Left ventricle myocardium inferior (tissue), 1 donor: ENCODE results near the gene PAM. TPM values are rescaled to one million over a fixed set of nuclear protein-coding genes. Genes with fewer than 3 reads are reported as not detected.

Source experiments
- DNase-seq: peaks from one replicate; pipeline ENCODE4 v3.0.0-alpha.2; 2020
- H3K27ac ChIP-seq: fragments of 200-600 bp; replicated peaks from 2 replicates; pipeline ENCODE4 v1.8.0; 2021
- H3K27me3 ChIP-seq: fragments of 200-600 bp; 2 replicates; pipeline ENCODE4 v1.8.0; 2021; ENCODE audit warnings: low read depth
- H3K36me3 ChIP-seq: fragments of 200-600 bp; 2 replicates; pipeline ENCODE4 v1.8.0; 2021
- H3K4me1 ChIP-seq: fragments of 200-600 bp; 2 replicates; pipeline ENCODE4 v1.8.0; 2021
- H3K4me3 ChIP-seq: fragments of 200-600 bp; 2 replicates; pipeline ENCODE4 v1.8.0; 2021; ENCODE audit warnings: mild to moderate bottlenecking, moderate library complexity
- H3K9me3 ChIP-seq: fragments of 200-600 bp; replicated peaks from 2 replicates; pipeline ENCODE4 v1.8.0; 2021
- intact Hi-C: fragments of 100-400 bp; cut with micrococcal nuclease; formaldehyde crosslinking; loops from one replicate; pipeline ENCODE4 v1.11.0; 2022
- total RNA-seq: library from RNA; stranded (reverse); fragmentation: NEBNext Ultra II Directional; extraction: Animal tissue kit (Norgen Biotek cat#: 25700); gene quantifications from one replicate; pipeline ENCODE4 v1.2.1, GENCODE V29; 2021
- TF ChIP-seq, protein P1 (sequence below): fragments of 200-600 bp; IDR thresholded peaks from 2 replicates; pipeline ENCODE4 v1.8.0; 2021; ENCODE audit warnings: antibody characterized with exemption, mild to moderate bottlenecking, borderline replicate concordance
- donor health status: DM: no; HTN: yes; CAD: no; lungs with severe emphysema.

Gene PAM
- total RNA-seq, 1 donor from 2014 or later, result 1,051 TPM

DNA sequence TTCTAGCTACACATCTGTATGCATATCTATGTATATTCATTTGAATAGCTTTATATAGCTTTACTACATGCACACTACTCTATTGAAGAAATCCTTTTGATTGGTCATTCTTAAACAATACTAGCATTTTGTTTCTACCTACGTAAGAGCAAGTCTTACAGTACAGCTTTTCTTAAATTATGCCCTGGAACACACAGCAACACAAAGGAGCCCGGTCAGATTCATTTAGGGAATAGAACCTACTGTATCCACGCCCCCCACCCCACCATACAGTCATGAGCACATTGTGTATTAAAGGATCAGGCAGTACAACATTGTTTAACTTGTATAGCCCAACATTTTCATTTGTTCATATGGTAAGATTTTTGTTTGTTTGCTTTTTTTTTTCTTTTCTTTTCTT, 202.0 kb downstream of the PAM start:
- no peaks in the 10 kb centered on the region for H3K9me3 ChIP-seq
- H3K27me3 ChIP-seq, result no peaks in the 10 kb centered on the region
- no peak for DNase-seq
- H3K36me3 ChIP-seq, result peaks cover 31% of the 10 kb centered on the region
- TF ChIP-seq, protein P1, sequence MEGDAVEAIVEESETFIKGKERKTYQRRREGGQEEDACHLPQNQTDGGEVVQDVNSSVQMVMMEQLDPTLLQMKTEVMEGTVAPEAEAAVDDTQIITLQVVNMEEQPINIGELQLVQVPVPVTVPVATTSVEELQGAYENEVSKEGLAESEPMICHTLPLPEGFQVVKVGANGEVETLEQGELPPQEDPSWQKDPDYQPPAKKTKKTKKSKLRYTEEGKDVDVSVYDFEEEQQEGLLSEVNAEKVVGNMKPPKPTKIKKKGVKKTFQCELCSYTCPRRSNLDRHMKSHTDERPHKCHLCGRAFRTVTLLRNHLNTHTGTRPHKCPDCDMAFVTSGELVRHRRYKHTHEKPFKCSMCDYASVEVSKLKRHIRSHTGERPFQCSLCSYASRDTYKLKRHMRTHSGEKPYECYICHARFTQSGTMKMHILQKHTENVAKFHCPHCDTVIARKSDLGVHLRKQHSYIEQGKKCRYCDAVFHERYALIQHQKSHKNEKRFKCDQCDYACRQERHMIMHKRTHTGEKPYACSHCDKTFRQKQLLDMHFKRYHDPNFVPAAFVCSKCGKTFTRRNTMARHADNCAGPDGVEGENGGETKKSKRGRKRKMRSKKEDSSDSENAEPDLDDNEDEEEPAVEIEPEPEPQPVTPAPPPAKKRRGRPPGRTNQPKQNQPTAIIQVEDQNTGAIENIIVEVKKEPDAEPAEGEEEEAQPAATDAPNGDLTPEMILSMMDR, result no peak
- peaks cover 35% of the 10 kb centered on the region for H3K4me1 ChIP-seq
- no peak overlapping the region for H3K27ac ChIP-seq
- intact Hi-C loops, result no loop called here
- no peak overlapping the region for H3K4me3 ChIP-seq

DNA sequence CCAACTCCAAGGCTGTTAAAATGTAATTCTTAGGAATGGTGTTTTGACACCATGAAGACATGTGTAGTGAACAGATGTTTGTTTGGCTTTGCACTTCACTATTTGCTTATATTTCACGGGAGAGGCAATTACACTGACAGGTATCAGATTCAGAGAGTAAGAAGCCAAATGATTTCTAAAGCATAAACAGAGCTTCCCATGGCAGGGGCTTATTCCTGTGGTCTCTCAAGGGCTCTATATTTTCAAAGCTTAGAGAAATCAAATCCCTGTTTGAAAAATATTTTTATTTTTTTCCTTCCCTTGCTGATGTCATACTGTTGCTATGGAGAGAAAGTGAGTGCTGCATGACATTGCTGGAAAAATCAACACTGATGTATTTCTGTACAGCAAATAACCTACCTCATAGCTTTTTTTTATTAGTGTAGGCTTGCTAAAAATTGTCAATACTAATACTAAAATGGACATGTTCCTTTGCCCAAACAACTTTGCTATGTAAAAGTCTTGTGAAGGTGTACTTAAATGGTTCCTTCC, 203.4 kb downstream of the PAM start:
- TF ChIP-seq, protein P1, result no peak
- Histone ChIP-seq H3K9me3 (no peaks in the 10 kb centered on the region), H3K27ac (peak overlapping the region; percentile 57), H3K4me1 (peaks cover 35% of the 10 kb centered on the region), H3K4me3 (no peak overlapping the region), H3K27me3 (no peaks in the 10 kb centered on the region), H3K36me3 (peaks cover 33% of the 10 kb centered on the region)
- DNase-seq, result no peak
- intact Hi-C loops, result no loop called here

DNA sequence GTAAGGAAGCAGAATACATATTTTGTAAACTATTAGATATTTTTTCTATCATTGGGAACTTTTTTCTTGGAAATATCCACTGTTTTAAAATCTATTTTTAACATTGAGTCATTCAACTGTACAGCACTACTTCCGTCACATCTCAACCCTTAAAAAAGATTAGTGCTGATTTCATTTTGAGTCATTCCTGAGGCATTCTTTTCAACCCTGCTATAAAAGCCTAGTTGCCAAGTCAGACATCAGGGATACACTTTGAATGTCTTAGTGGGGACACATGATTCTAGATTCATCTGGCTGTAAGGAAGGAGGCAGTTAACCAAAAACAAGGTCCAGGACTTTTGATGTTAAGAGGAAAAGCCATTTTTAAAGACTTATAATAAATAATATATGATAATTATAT, 203.9 kb downstream of the PAM start:
- Histone ChIP-seq H3K4me3 (no peak overlapping the region), H3K9me3 (no peaks in the 10 kb centered on the region), H3K27ac (peak overlapping the region; percentile 57), H3K27me3 (no peaks in the 10 kb centered on the region), H3K36me3 (peaks cover 36% of the 10 kb centered on the region), H3K4me1 (peaks cover 35% of the 10 kb centered on the region)
- TF ChIP-seq, protein P1, result no peak
- DNase-seq, result no peak
- intact Hi-C loops, result no loop called here

DNA sequence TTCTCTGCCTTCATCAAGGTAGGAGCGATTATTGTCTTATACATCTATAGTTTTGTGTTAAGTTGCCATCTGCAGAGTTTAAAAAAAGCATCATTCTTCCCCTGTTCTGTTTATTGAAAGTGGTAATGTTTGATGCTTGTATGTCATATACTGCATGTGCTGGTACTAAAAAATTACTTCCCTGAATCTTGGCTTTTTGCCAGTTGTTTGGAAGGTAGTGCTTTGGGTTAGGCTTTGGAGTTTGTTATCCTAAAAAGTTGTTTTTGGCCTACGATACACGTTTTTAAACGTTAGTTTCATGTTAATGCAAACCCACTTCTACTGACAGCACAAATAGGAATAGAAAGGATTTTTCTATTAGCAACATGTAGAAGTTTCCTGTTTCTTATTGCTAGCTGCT, 206.6 kb downstream of the PAM start:
- intact Hi-C loops, result no loop called here
- no peak for DNase-seq
- TF ChIP-seq, protein P1, result no peak
- no peak overlapping the region for H3K4me3 ChIP-seq
- H3K9me3 ChIP-seq, result no peaks in the 10 kb centered on the region
- H3K36me3 ChIP-seq, result peaks cover 38% of the 10 kb centered on the region
- peaks cover 27% of the 10 kb centered on the region for H3K4me1 ChIP-seq
- no peaks in the 10 kb centered on the region for H3K27me3 ChIP-seq
- no peak overlapping the region for H3K27ac ChIP-seq

DNA sequence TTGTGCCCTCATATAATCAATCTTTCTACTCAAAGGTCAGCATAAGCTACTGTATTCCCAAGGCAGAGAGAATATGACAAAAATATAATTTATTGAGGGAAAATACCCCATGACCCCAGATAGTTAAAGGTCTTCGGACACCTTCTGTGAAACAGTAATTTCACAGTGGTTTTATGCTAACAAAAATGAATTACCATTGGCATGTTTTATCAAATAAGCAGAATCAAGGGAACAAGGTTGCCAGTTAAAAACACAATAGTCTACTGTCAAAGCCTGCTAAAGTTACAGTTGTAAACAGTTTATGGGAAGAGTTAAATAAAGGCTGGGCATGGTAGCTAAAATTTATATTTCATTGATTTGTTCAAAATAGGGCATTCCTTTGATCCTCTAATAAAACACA, 210.5 kb downstream of the PAM start:
- intact Hi-C loops, result no loop called here
- TF ChIP-seq, protein P1, result no peak
- Histone ChIP-seq H3K27me3 (no peaks in the 10 kb centered on the region), H3K27ac (no peak overlapping the region), H3K36me3 (peaks cover 38% of the 10 kb centered on the region), H3K9me3 (no peaks in the 10 kb centered on the region), H3K4me3 (no peak overlapping the region), H3K4me1 (no peaks in the 10 kb centered on the region)
- no peak for DNase-seq
